ENCODE results near the gene MRPL46.

The MRPL46 gene

DNA sequence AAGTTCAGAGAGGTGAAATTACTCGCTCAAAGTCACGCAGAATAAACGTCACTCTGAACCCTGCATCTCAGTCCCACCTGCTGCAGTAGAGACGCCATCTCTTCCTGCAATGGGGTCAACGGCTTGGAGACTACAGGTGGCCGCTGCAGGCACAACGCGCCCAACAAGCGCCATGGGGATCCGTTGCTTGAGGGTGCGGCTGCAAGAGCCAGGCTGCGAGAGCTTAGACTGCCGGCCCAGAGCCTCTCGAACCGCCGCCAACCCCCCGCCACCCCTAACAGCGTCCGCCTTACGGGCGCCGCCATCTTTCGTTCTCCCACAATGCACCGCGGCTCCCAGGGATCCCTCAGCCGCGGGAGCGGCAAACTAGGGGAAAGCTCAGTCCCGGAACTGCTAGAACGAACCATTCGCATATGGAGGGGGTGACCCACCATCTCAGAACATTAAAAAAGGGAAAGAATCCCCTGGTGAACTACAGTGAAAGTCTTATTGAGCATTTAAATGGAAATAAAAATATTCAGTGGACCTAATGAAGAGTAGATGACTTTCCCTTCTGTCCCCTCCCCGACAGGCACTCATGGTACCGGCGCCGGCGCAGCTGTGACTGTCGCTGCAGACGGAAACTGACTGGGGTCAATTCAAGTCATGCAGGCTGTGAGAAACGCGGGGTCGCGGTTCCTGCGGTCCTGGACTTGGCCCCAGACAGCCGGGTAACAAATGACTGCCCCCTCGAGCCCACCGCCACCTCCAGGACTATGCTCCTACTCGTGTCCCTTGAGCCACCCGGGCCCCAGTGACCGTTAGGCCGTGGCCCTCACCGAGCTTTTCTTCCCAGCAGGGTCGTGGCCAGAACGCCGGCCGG lies at the start of gene MRPL46, which contains the start of gene MRPS11:
Gene MRPL46 (minus strand): TSS at position 316 of the 862 bp plus-strand sequence. CDS start 11 bp downstream, at position 305.
Gene MRPS11 (plus strand): TSS at position 636 of the 862 bp plus-strand sequence. CDS start 10 bp downstream, at position 646.
- peak; percentile 80 for DNase-seq

DNA sequence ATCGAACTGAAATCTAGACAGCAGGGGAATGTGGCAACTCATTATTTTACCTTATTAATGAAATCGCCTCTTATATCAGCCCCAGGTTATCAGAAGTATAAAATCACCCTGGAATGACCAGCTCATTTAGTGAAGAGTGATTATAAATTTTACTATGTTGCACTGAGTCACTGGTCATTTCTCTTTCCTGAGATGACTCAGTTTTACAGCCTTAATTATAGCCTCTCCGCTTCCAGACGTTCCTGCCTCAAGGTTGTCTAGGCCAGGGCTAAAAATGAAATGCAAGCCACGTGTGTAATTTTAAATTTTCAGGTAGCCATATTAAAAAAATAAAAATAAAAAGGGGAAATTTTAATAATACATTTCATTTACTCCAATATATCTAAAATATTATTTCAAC lies 46.0 kb upstream of the MRPL46 start:
- no peak for DNase-seq

DNA sequence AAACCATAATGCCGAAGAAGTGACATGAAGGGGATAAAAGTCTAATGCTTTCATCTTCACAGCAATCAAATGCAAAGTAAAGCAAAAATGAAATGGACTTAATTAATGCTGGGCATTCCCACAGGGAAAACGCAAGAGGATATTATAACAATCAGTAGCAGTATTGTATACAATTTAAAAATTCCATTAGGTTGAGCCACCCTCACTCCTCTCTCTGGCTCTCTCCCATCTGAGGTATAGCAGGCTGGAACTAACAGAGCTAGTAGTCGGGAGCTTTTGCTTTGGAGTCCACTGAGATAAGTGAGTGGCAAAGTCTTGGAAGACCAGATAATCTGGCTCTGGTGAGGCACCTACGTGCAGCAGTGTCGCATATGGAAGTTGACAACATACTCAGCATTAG lies 45.4 kb upstream of the MRPL46 start:
- DNase-seq = no peak

DNA sequence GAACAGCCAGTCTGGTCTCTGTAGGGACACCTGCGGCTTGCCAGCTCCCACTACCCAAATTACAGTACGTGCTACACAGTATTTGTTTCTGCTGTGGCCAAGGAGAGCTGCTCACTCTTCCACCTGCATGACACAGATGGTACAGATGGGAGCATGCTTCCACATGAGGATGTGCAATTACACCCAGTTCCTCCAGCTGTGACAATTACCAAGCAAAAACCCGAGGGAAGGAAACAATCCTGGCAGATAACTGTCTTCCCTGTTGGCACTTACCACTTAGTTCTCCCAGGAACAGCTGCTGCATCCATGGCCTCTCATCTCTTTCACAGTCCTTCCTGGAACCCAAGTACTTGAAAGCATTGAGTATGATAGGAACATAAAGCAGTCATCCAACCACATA lies 44.9 kb upstream of the MRPL46 start:
- DNase-seq = no peak

DNA sequence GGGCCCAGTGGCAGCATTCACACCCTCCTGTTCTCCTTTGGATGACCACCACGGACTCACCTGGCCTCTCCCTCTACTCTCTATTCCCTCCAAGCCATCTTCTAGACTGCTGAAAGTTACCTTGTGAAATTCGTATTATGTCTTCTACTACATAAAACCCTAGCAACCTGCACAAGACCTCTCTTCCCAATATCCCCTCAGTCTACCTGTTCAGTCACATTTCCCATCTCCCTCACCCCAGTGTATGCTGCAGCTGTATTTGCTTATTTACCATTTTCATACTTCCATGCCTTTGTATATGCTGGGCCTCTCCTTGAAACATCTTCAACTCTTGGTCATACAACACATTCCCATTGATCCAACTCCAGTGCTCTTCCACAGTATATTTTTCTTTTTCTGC lies 44.0 kb upstream of the MRPL46 start:
- no peak for DNase-seq

- DNase-seq = no peak
Observed at GRCh38 chr15:88509964-88510363, 42.8 kb upstream of the MRPL46 start.

- no peak for DNase-seq
Observed at GRCh38 chr15:88509321-88509720, 42.1 kb upstream of the MRPL46 start.

DNA sequence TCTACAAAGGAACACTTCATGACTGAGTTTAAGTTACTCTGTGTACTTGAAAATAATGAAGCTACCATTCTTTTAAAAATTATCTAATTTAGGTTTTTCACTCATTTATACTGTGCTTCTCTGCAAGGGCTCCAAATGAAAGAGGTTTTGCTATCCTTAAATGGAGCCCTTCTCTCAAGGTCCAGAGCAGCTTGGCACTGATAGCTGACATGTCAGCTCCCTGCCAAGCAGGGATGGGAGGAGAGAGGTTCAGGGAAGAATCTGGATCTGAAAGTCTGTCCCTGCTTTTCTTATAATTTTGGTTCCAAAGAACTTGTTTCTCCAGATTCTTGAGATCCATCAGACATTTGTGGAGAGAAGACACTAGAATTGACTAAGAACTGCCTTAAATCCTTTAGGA lies 39.4 kb upstream of the MRPL46 start:
- DNase-seq = no peak

- DNase-seq = no peak
Observed at GRCh38 chr15:88505721-88506120, 38.5 kb upstream of the MRPL46 start.

- no peak for DNase-seq
Observed at GRCh38 chr15:88504445-88504844, 37.3 kb upstream of the MRPL46 start.

- peak; percentile 33 for DNase-seq
Observed at GRCh38 chr15:88498996-88499395, 31.8 kb upstream of the MRPL46 start.

- no peak for DNase-seq
Observed at GRCh38 chr15:88497109-88497765, 30.0 kb upstream of the MRPL46 start.

DNA sequence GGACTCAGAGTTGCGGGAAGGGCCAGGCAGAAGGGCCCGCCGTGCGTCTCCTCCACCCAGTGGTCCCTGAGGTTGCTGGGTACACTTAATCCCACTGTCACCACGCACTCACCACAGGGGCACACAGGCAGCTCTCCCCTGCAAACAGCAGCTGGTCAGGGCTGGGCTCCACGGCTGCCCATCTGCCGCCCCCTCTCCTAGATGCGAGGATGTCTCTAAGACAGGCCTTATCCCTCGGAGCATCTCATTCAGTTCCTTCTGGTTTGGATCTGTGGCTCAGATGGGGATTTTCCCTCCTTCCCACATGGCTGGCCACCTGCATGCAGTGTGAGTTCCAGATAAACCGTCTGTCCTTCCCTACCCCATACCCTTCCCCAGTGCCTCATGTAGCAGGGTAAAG lies 26.7 kb upstream of the MRPL46 start:
- DNase-seq = no peak

GRCh38 chr15:88491158-88491557 lies 24.0 kb upstream of the MRPL46 start:
- peak; percentile 34 for DNase-seq

GRCh38 chr15:88490036-88490435 lies 22.8 kb upstream of the MRPL46 start:
- no peak for DNase-seq

DNA sequence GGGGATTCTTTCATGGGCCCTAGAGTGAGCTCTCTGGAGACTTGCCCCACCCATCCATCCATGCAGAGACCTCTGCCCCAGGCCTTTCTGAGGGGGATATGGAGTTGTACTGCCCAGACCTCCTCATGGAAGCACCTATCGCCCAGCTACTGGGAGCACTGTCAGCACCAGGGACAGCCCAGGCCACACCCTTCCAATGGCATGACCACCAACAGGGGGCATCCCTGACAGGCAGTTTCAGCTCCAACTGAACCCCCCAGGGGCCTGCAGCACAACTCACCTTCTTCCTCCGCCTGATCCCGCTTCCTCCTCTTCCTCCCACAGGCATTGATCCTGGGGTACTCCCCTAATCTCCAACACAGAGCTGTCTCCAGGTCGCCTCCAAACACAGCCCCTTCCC lies 22.1 kb upstream of the MRPL46 start:
- no peak for DNase-seq

DNA sequence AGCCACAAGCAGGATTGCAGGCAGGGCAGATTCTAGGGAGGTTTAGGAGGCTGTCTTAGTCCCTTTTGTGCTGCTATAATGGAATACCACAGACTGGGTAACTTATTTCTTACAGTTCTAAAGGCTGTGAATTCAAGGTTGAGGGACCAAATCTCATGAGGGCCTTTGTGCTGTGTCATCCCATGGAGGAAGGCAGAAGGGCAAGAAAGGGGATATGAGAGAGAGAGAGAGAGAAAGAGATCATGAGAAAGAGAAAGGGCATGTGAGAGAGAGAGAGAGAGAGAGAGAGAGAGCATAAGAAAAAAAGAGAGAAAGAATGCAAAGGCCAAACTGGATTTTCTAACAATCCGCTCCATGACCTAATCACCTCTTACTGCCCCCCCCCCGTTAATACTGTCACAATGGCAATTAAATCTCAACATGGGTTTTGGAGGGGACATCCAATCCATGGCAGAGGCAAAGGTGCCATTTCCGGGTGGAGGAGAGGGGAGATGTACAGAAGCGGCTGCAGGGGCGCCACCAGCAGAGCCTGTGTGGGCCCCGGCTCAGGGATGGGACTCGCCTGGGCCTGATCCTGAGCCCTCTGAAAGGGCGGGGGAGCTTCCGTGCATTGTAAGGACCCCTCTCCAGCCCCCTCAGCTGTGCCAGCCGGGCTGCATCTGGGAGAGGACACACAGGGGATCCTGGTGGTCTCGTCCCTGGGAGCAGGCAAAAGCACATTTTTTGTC lies 20.8 kb upstream of the MRPL46 start:
- DNase-seq = no peak

- no peak for DNase-seq
Observed at GRCh38 chr15:88487178-88487795, 20.1 kb upstream of the MRPL46 start.

DNA sequence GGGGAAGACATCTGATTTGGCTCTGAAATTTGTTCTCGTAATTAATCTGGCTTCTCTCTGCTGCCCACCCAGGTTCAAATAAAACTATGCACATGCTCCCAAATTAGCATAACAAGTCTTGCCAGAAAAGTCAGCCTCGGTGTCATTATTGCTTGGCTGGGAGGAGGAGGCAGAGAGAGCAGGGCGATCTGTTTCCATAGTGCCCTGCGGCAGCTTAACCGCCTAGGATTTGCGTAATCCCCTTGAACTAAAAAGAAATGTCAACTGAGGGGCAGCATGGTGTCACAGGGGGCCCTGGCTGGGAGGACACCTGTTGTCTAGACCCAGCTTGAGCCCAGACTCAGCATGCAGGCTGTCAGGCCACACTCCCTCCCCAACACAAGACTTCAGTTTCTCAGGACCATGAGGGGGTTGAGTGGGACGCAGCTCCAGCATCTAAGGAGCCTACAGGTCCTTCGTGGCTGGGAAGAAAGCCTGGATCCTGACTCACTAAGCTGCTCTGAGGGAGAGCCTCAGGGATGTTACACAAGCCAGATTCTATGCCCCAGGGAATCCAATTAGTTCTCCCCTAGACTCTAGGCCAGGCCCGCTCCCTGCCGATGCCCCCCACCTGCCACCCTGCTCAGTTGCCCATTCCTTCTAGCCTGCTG lies 17.6 kb upstream of the MRPL46 start:
- DNase-seq = no peak

GRCh38 chr15:88482263-88482662 lies 15.1 kb upstream of the MRPL46 start:
- DNase-seq = no peak

GRCh38 chr15:88480981-88481380 lies 13.8 kb upstream of the MRPL46 start:
- DNase-seq = no peak

- DNase-seq = no peak
Observed at GRCh38 chr15:88479169-88479568, 12.0 kb upstream of the MRPL46 start.

DNA sequence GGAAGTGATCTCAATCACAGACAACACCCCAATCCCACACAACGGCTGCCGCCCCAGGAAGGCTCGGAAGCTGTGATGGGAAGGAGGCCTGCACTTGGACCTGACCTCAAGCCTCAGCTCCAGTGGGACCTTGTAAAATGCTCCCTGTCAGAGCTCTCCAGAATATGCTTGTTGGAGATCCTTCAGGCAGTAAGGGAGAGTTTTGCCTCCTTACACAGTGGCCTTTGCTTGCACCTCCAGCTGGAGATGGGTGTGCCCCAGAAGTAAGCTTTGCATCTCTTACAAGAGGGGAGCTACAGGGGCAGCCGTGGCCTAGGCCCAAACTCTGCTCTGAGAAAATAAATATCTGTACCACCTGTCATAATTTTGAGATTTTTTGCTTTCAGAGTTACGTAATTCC lies 10.7 kb upstream of the MRPL46 start:
- DNase-seq = no peak

All from NCI-H345 (cell line).